Neural crest cell (in vitro differentiated cells): ENCODE results near the gene C3orf80. TPM values are rescaled to one million over a fixed set of nuclear protein-coding genes. Genes with fewer than 3 reads are reported as not detected.
A peak's percentile ranks its signal among the peaks of the same experiment; 100 is the strongest.
"Not testable (repeated sequence)": the region's sequence is repeated elsewhere in the genome, so short reads cannot be mapped to it uniquely, and the experiment has no call there.

Experiments
- DNase-seq: peaks from one replicate; pipeline ENCODE4 v3.0.0; 2021; ENCODE audit warnings: low read depth, mixed read lengths, low spot score
- H3K27ac Mint-ChIP-seq: one replicate; pipeline ENCODE4 v1.8.0; 2021; ENCODE audit warnings: mild to moderate bottlenecking, mixed read lengths; ENCODE audit not compliant: unreplicated experiment
- H3K27me3 Mint-ChIP-seq: 2 replicates; pipeline ENCODE4 v1.8.0; 2021; ENCODE audit warnings: low read depth, mild to moderate bottlenecking, mixed read lengths
- H3K36me3 Mint-ChIP-seq: 2 replicates; pipeline ENCODE4 v1.8.0; 2021; ENCODE audit warnings: low read depth, mild to moderate bottlenecking, mixed read lengths
- H3K4me1 Mint-ChIP-seq: 2 replicates; pipeline ENCODE4 v1.8.0; 2021; ENCODE audit warnings: mixed read lengths
- H3K4me3 Mint-ChIP-seq: one replicate; pipeline ENCODE4 v1.8.0; 2021; ENCODE audit warnings: mild to moderate bottlenecking, mixed read lengths
- H3K9me3 Mint-ChIP-seq: 2 replicates; pipeline ENCODE4 v1.8.0; 2021; ENCODE audit warnings: mixed read lengths
- long read RNA-seq: library from polyadenylated mRNA; unstranded; transcript quantifications from one replicate; pipeline ENCODE4 v2.0.0, GENCODE V29; 2020
- total RNA-seq: library from RNA; stranded (reverse); gene quantifications from 2 replicates; pipeline ENCODE4 v1.2.1, GENCODE V29; 2021
- TF ChIP-seq, protein P1 (sequence below): fragments of 200-600 bp; sonication (generic); conservative IDR thresholded peaks from 2 replicates; pipeline ENCODE4 v1.5.0; 2021; ENCODE audit warnings: antibody characterized with exemption, mild to moderate bottlenecking

Gene C3orf80
- total RNA-seq, result 0.18 and 0.44 TPM in 2 replicates
- long read RNA-seq, result 0 reads

GRCh38 chr3:160225176-160226025 lies at the start of gene C3orf80:
Gene C3orf80 (plus strand): TSS chr3:160225422. CDS start chr3:160225636, 214 bp downstream.
- Mint-ChIP-seq H3K9me3 (no peaks in the 10 kb centered on the region), H3K27ac (no peak within 1 kb of the TSS)

GRCh38 chr3:160176923-160177322 lies 48.3 kb upstream of the C3orf80 start:
- no peaks in the 10 kb centered on the region for H3K36me3 Mint-ChIP-seq
- H3K4me3 Mint-ChIP-seq, result no peak overlapping the region
- TF ChIP-seq, protein P1, sequence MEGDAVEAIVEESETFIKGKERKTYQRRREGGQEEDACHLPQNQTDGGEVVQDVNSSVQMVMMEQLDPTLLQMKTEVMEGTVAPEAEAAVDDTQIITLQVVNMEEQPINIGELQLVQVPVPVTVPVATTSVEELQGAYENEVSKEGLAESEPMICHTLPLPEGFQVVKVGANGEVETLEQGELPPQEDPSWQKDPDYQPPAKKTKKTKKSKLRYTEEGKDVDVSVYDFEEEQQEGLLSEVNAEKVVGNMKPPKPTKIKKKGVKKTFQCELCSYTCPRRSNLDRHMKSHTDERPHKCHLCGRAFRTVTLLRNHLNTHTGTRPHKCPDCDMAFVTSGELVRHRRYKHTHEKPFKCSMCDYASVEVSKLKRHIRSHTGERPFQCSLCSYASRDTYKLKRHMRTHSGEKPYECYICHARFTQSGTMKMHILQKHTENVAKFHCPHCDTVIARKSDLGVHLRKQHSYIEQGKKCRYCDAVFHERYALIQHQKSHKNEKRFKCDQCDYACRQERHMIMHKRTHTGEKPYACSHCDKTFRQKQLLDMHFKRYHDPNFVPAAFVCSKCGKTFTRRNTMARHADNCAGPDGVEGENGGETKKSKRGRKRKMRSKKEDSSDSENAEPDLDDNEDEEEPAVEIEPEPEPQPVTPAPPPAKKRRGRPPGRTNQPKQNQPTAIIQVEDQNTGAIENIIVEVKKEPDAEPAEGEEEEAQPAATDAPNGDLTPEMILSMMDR, result no peak

More at GRCh38 chr3:160225176-160226025, at the start of gene C3orf80:
- TF ChIP-seq, protein P1, result peak; percentile 48
- peaks cover 76% of the 10 kb centered on the region for H3K27me3 Mint-ChIP-seq
- peak within 1 kb of the TSS; percentile 92 for H3K4me3 Mint-ChIP-seq
- peak; percentile 60 for DNase-seq
- H3K36me3 Mint-ChIP-seq, result no peaks in the 10 kb centered on the region
- peaks cover 12% of the 10 kb centered on the region for H3K4me1 Mint-ChIP-seq

DNA sequence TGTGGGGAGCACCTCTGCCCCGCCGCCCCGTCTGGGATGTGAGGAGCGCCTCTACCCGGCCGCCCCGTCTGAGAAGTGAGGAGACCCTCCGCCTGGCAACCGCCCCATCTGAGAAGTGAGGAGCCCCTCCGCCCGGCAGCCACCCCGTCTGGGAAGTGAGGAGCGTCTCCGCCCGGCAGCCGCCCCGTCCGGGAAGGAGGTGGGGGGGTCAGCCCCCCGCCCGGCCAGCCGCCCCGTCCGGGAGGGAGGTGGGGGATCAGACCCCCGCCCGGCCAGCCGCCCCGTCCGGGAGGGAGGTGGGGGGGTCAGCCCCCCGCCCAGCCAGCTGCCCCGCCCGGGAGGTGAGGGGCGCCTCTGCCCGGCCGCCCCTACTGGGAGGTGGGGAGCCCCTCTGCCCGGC lies 46.6 kb upstream of the C3orf80 start:
- not testable (repeated sequence) for H3K36me3 Mint-ChIP-seq, H3K27me3 Mint-ChIP-seq, H3K27ac Mint-ChIP-seq, H3K9me3 Mint-ChIP-seq, H3K4me3 Mint-ChIP-seq, DNase-seq, H3K4me1 Mint-ChIP-seq

More at GRCh38 chr3:160176923-160177322, 48.3 kb upstream of the C3orf80 start:
- DNase-seq, result no peak
- Mint-ChIP-seq H3K9me3 (peaks cover 2% of the 10 kb centered on the region), H3K27ac (no peak overlapping the region), H3K4me1 (no peaks in the 10 kb centered on the region), H3K27me3 (no peaks in the 10 kb centered on the region)

DNA sequence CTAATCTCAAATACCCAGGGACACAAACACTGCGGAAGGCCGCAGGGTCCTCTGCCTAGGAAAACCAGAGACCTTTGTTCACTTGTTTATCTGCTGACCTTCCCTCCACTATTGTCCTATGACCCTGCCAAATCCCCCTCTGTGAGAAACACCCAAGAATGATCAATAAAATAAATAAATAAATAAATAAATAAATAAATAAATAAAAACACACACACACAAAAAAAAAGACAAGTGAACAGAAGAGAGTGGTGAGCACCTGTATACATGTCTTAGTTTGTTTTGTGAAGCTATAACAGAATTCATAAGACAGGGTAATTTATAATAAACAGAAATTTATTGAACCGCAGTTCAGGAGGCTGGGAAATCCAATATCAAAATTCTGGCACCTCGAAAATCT lies 45.8 kb upstream of the C3orf80 start:
- not testable (repeated sequence) for H3K9me3 Mint-ChIP-seq, H3K4me3 Mint-ChIP-seq, H3K27ac Mint-ChIP-seq, H3K36me3 Mint-ChIP-seq, H3K4me1 Mint-ChIP-seq, H3K27me3 Mint-ChIP-seq, DNase-seq

- no peak for DNase-seq
- Mint-ChIP-seq H3K27ac (no peak overlapping the region), H3K4me1 (no peaks in the 10 kb centered on the region), H3K27me3 (no peaks in the 10 kb centered on the region), H3K9me3 (peaks cover 2% of the 10 kb centered on the region), H3K36me3 (no peaks in the 10 kb centered on the region), H3K4me3 (no peak overlapping the region)
- TF ChIP-seq, protein P1, result no peak
Observed at GRCh38 chr3:160179906-160180305, 45.3 kb upstream of the C3orf80 start.

GRCh38 chr3:160180581-160181216 lies 44.5 kb upstream of the C3orf80 start:
- peaks cover 2% of the 10 kb centered on the region for H3K9me3 Mint-ChIP-seq
- DNase-seq, result no peak
- H3K4me1 Mint-ChIP-seq, result no peaks in the 10 kb centered on the region
- H3K27ac Mint-ChIP-seq, result no peak overlapping the region
- no peaks in the 10 kb centered on the region for H3K27me3 Mint-ChIP-seq
- no peaks in the 10 kb centered on the region for H3K36me3 Mint-ChIP-seq
- no peak overlapping the region for H3K4me3 Mint-ChIP-seq
- TF ChIP-seq, protein P1, result no peak
